HG02973 (cell line): ENCODE measurements around the gene TFF3.

Source experiments
- ATAC-seq: cut with Tn5 transposase; IDR thresholded peaks from one replicate; pipeline ENCODE4 v1.9.1; 2021; ENCODE audit warnings: moderate library complexity; ENCODE audit not compliant: unreplicated experiment

The TFF3 gene, protein sequence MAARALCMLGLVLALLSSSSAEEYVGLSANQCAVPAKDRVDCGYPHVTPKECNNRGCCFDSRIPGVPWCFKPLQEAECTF

DNA sequence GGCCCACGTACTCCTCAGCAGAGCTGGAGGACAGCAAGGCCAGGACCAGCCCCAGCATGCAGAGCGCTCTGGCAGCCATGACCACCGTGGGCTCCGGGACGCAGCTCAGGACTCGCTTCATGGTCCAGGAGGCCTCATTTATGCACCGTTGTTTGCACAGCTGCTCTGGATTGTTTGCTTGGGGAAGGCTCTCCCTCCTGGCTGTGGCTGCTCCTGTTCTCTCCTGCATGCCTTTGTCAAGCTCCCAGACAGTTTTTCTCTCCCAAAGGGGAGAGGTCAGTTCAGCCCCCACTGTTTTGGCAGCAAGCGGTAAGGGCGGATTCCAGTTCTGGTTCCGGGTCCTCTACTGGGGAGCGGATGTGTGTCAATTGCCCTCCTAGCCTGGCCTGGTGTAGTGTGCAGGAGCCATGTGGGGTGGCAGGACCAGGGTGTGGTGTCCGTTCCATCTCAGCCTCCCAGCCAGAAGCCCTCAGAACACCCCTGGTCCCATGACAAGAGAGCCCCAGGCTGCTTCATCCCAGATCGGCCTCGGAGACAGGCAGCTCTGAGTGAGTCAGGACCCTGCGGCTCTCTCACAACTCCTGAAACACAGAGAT, at the start of gene TFF3:
Gene TFF3 (minus strand): TSS at position 114 of the 596 bp plus-strand sequence. CDS start 35 bp downstream, at position 79.
- ATAC-seq, result no peak

DNA sequence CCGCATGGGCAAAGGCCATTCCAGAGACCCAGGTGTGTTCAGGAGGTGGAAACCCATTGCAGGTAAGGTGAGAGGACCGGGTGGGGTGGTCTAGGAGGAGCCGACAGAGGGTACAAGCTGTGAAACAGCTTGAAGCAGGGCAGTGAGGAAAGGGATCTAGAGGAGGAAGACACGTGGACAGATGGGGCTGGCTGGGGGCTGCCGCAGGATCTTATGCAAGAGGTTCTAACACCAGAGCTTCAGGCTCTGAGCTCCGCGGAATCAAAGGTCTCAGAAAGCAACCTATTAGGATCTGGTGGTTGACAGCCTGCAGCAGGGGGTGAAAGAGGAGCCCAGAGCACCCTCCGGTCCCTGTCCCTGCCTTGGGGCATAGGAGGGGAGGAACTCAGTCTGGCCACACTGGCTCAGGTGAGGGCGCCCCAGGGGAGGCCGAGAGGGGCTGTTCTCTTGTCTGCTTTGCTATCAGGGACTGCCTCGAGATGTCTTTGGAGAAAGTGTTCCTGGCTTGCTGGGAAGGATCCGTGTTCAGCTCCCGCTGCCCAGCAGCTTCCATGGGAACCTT, 49.2 kb upstream of the TFF3 start:
- ATAC-seq, result no peak

DNA sequence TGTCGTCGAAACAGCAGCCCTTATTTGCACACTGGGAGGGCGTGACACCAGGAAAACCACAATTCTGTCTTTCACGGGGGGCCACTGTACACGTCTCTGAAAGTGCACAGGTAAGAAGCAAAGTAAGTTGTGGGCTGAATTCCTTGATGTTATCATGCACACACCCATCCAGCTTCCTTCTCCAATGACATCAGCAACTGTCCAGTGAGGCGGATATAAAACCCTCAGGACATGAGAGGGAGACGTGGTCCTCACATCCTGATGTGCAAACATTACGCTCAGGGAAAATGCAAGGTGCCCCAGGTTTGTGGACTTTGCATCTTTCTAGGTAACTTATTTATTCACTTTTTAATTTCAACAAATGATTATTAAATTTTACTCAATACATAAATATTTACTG, 48.1 kb upstream of the TFF3 start:
- no peak for ATAC-seq

DNA sequence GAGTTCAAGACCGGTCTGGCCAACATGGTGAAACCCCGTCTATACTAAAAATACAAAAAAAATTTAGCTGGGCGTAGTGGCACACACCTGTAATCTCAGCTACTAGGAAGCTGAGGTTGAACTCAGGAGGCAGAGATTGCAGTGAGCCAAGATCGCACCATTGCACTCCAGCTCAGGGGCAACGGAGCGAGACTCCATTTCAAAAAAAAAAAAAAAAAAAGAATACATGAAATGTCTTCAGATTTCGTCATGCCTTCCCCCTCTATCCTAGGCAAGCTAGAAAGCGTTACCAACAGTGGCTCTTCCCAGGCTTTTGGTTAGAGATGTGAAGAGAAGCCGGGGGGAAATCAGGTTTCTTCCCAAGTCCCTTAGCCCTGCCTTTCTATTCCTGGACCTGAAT, 47.5 kb upstream of the TFF3 start:
- no peak for ATAC-seq

DNA sequence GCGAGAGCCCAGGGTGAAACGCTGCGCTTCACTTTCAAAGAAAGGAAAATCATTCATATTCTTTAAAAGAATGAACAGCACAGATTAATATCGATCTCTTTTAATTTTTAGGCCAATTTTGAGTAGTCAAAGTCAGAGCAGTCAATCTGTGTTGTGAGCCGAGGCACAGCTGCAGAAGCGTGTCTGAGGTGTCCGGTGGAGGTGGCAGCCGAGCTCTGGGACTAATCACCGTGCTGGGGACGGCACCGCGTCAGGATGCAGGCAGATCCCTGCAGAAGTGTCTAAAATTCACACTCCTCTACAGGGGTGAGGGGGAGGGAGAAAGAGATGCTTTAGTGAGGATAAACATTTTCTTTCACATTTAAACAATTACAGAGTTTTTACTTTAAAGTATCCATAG, 47.0 kb upstream of the TFF3 start:
- no peak for ATAC-seq

DNA sequence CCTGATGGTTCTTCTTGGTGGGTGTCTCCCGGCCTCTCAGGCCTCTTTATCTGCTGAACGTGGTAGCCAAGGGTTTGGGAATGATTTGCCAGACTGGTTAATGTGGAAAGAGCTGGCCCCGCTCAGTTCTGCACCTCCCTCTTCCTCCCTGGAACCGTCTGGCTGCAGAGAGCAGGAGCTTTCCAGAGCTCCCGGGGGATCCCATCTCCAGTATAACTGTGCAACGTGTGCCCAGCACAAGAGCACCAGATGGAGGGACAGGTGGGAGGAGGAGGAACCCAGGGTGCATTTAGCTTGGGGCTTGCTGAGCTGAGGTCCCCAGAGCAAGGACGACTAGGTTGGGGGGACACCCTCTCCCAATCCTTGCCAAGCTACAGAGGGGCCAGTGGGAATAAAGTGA, 46.1 kb upstream of the TFF3 start:
- no peak for ATAC-seq

DNA sequence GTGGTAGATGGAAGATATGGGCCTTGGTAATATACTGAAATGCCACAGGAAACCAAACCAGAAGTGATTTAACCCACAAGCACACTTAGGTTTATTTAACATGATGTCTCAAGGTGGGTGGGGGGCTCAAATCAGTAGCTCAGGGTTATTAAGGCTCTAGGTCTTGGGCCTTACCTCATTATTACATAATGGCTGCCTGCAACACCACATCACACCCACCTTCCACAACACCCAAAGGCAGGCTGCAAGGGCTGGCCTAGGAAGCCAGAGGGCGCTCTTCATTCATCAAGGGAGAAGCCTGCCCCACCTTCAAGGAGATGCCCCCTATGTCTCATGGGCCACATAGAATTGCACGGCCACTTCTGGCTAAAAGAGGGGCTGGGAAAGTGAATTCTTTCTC, 45.1 kb upstream of the TFF3 start:
- ATAC-seq, result no peak

DNA sequence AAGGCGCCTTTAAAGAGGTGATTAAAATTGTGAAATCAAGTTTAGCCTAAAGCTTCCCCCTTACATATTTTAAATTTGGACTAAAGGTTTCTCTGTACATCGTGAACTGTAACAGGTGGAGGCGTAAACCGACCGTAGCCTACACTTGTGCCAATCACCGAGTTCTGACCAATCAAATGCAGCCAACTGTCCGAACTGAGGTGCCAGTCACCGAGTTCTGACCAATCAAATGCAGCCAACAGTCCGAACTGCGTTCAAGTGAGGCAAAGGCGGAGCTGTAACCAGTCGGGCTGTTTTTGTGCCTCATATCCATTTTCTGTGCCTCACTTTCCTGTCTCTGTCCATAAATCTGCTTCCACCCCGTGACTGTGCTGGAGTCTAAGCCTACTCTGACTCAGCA, 43.7 kb upstream of the TFF3 start:
- no peak for ATAC-seq

DNA sequence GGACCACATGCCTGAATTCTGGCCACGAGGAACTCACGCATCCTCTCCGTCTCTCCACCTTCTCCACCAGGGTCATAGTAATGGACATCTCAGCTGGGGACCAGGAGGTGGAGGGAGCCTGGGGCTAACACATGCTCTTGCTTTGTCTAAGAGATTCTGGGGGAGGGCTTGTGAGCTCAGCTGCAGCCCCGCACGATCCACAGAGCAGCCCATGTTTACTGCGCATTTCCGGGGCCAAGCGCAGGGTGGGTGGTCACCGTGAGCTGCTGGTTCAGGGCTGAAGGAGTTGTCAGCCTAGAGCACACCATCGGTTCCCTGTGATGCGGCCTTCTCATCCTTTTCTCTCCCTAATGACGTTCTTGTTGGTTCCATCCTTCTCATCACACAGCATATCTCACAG, 43.1 kb upstream of the TFF3 start:
- no peak for ATAC-seq

DNA sequence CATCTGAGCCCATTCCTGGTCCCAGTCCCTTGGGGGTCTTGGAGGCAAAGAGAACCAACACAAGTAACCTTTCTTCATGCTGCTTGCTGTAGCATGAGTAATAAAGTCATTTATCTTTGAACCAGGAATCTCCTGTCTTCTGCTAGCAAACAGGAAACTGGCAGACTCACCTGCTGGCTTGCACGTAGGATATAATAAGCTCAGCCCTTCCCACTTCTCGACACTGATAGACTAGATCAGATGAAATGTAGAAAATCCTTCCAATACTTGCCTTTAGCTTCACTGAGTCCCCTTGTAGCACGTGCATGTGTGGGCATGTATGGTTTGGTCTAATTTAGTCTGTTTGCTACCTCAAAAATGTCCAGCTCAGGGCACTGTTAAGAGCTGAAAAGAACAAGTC, 42.1 kb upstream of the TFF3 start:
- ATAC-seq, result no peak

DNA sequence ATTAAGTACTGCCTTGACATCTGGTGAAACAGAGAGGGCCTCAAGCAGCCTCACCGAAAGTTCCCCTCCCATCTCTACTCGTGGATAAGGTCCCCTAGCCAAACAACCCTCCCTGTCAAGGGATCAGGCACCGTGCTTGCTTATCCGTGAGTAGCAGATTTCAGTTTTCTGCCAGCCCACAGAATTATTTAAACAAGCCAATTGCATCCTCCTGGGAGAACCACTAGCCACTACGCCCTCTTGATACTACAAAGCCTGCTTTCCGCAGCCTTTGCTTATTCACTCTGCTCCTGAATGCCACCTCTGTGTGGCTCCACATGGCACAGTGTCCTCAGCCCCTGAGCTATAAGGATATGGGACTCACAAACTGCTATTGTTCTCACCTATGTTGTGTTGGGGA, 41.4 kb upstream of the TFF3 start:
- no peak for ATAC-seq

DNA sequence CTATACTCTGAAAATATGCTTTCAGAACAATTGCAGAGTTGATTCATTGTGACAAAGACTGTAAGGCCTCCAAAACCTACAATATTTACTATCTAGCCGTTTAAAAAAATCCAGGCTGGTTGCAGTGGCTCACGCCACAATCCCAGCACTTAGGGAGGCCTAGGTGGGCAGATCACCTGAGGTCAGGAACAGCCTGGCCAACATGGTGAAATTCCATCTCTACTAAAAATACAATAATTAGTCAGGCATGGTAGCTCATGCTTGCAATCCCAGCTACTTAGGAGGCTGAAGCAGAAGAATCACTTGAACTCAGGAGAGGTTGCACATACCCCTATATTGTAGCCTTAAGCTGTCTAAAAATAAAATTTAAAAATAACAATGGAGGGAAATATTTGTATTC, 40.8 kb upstream of the TFF3 start:
- ATAC-seq, result no peak

DNA sequence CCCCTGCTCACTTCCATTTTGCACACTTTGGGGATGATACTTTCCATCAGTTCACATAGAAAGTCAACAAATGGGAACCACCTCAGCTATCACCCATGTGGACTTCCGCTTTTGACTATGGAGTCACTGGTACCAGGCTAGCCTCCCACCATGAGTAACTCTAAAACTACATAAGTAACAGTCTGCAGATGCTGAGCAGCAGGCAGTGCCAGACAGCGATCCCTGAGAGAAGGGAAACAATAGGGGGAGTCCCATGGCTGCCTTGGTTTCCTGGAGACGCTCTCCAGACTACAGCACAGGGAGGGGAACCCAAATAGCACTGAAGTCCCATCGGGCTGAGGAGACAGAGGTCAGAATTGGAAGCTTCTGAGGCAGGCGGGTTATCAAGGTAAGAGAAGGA, 38.4 kb upstream of the TFF3 start:
- no peak for ATAC-seq

DNA sequence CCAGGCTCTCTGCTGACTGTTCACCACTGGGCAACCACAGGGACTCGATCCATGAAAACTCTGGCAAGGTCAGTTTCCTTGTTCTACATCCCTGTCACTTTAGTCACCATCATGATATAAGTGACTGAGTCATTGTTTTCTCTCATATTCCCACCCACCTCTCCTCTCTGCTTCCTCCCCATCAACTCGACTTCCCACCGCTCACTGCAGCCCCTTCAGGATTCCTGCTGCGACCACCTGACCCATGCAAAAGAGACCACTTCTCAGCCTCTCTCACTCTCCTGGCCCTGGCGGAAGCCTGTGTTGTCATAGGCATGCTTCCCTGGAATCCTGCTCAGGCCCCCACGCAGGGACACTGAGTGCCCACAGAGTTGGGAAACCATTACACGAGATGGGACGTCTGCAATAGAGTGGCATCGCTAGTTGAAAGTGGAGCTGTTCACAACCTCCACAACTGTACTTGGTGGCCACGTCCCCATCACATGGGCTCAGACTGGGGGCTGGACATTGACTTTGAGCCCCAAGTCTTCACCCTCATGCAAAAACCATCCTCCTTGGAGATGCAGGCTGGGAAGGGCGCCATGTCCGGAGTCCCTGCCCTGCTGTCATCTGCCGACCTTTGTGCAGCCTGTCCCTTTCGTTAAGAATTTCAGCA, 37.4 kb upstream of the TFF3 start:
- no peak for ATAC-seq

DNA sequence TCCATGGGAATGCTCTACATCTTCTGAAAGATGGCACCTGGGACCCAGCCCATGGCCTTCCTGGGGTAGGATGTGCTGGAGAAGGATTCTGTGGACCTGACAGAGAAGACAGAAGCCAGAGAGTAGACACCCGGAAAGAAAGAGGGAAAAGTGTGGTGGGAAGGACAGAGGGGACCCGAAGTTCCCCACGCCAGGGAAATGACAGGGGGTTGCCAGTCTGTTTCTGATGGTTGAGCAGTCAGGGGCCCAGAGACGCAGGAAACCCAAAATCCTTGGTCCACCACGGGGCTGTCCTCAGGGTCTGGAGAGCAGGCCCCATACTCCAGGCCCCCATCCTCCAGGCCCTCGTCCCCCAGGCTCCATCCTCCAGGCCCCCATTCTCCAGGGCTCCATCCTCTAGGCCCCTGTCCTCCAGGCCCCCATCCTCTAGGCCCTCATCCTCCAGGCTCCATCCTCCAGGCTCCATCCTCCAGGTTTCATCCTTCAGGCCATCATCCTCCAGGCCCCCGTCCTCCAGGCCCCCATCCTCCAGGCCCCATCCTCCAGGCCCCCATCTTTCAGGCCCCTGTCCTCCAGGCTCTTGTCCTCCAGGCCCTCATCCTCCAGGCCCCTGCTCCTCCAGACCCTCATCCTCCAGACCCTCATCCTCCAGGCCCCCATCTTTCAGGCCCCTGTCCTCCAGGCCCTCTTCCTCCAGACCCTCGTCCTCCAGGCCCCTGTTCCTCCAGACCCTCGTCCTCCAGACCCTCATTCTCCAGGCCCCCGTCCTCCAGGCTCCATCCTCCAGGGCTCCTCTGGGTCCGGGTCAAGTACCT, 36.6 kb upstream of the TFF3 start:
- no peak for ATAC-seq

DNA sequence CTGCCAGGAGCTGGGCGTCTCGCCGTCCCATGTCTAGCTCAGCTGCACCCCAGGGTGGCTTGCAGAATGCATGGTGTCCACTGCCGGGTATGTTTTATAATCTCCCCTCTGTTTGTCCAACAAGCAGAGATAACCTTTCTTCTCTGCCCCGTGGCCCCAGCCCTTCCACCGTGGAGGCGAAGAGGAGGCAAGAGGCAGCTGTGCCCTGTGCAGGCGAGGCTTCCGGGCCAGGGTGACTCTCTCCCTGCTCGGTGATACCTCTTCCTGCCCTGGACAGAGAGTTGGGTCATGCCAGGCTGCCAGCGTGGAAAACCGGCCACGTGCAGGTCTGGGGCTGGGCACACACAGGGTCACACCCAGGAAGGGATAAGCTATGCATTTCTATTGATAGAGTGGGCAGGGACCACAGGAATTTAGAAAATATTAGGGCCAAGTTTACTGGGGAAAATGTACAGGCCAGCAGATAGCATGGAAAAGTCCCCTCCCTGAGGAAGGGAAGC, 35.8 kb upstream of the TFF3 start, which contains the start of gene TFF2:
Gene TFF2 (minus strand): TSS at position 68 of the 500 bp plus-strand sequence. CDS start 37 bp downstream, at position 31.
- no peak for ATAC-seq

DNA sequence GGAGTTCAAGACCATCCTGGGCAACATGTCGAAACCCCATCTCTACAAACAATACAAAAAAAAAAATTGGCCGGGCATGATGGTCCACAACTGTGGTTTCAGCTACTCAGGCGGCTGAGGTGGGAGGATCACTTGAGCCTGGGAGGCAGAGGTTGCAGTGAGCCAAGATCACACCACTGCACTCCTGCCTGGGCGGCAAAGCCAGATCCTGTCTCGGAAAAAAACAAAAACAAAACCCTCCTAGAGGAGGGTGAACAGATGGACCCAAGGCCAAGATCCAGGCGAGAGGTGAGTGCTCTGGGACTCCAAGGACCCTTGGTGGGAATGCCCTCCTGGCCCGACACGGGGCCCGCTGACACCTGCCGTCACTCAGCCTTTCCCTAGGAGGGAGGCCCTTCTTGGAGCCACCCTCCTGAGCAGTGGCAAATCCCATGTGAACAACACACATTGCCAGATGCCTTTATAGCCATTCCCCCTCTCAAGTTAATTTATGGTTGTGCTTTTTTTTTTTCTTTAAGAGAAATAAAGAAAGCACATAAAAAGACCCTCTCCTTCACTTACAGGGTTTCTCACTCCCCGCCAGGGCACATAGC, 35.2 kb upstream of the TFF3 start:
- ATAC-seq, result no peak

DNA sequence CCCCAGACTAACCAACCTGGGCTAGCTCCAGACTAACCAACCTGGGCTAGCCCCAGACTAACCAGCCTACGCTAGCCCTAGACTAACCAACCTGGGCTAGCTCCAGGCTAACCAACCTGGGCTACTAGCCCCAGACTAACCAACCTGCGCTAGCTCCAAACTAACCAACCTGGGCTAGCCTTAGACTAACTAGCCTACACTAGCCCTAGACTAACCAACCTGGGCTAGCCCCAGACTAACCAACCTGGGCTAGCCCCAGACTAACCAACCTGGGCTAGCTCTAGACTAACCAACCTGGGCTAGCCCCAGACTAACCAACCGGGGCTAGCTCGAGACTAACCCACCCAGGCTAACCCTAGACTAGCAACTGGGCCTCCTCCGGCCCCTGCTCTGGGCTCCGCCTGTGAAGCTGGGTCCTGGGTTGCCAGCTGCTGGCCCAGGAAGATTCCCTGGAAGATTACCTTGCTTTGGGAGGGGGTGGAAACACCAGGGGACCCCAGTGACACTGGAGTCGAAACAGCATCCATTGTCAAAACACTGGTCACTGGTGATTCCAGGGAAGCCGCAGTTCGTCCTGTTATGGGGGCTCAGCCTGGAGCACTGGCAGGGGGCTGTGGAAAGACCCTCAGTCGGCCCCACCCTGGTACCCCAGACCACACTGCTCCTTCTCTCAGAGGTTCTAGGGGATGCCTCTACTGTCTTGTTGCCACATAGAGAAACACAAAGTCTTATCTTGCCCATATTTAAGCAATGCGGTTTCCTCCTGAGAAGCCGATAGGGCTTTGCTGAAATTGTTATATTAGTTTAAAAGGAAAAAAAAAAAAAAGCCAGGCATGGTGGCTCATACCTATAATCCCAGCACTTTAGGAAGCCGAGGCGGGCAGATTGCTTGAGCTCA, 34.5 kb upstream of the TFF3 start:
- ATAC-seq, result no peak

DNA sequence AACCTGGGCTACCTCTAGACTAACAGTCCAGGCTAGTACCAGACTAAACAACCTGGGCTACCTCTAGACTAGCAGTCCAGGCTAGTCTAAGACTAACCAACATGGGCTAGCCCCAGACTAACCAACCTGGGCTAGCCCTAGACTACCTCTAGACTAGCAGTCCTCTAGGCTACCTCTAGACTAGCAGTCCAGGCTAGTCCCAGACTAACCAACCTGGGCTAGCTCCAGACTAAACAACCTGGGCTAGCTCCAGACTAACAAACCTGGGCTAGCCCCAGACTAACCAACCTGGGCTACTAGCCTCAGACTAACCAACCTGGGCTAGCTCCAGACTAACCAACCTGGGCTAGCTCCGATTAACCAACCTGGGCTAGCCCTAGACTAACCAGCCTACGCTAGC, 33.6 kb upstream of the TFF3 start:
- ATAC-seq, result no peak
